Hypothalamus (tissue), 51 donors: ENCODE measurements around the gene WDR7.

Experiments
- DNase-seq, 51 donors: peaks; one replicate each; lab custom pipeline; 2025; lab: John Stamatoyannopoulos, UW

The WDR7 gene

GRCh38 chr18:57023275-57023882 lies 372.2 kb downstream of the WDR7 start:
- DNase-seq = no peak

DNA sequence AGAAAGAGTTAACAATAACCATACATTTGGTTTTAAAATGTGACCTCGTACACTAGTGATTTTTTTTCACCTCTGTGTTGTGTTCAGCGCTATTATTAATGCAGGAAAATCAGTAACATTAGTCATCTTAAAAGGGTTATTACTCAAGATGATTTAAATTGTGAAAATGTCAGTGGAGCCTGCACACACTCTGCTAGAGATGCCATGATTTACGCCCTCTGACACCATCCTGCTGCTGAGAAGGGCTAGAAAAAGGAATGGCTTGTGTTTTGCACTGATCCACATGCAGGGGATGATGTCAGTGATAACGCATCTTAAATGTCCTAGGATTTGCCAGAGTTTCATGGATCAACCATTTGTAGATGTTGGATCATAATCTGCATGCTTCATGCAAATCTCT lies 374.4 kb downstream of the WDR7 start:
- peak in 1 of 51 donors; percentile 23 for DNase-seq

DNA sequence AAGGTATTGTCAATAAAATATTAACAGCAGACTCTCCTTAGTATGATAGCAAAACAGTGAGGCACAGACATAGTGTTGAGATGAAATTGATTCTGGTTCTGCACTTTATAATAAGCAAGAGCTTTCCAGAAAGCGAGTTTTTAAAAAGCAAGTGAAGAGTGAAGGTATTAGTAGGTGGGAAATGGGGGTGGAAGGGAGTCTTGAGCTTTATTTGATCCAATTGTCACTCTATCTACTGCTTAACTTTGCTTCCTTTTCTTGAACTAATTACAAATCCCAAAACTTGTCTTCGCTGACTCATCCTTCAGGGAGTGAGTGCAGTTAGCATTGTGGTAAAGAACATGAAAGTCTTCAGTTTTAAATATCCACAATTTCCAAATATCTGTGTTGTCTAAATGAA lies 375.2 kb downstream of the WDR7 start:
- peak in 1 of 51 donors; percentile 54 for DNase-seq

DNA sequence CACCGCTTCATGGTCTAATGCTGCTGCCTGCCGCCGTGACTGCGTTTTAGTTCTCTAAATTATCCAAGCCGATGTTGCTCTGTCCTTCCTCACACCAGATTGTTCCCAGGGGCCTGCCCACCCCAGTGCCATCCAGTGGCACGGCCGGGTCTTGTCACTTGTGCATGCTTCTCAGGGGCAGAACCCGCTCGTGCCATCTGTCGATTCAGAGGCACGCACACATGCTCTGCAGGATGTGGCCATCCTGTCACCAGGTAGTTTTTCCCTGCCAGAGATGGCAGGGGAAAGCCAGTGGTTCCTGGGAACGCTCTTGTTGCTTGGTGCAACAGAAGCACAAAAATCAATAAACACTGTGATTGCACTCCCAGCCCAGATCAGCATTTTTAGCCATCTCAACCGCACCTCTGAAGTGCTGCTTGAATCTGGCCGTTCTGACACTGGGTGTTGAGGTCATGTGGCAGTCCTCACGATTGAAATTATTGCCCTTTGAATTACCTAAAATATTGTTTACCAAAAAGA lies 376.1 kb downstream of the WDR7 start:
- no peak for DNase-seq

DNA sequence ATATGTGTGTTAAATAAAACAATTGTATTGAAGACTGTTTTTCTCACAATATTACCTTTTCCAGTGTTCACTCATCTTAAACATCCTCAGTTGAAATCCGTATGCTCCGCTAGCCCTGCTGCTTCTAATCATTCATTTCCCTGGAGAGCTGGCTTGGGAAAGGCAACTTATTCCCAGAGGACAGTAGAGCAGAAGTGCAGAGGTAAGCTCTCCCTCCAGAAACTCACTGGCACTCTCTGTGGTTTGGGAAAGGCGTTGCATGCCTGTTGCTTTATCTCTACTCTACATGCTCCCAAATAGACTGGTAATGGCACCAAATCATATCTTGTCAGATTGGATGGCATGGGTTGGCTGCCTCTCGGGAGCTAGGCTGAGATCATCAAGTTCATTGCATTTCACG lies 378.6 kb downstream of the WDR7 start:
- no peak for DNase-seq

- DNase-seq = no peak
Measured at GRCh38 chr18:57030417-57030816, 379.3 kb downstream of the WDR7 start.

GRCh38 chr18:57035590-57035989 lies 384.4 kb downstream of the WDR7 start:
- DNase-seq = no peak

DNA sequence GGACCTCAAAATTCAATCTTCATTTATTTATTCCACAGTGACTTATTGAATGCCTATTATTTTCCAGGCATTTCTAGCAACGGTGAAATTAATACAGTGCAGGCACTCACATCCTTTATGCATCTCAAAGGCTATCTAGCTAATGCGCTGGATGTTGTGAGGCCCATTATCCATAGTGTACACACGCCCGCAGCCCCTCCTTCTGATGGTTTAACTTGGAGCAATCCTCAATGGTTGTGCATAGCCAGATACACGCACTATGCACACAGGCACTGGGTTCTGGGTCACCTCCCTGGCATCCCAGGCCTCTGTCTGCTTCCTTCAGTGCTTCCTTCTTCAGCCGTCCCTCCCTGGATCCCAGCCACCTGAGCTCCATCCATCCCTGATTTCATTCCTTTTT lies 387.2 kb downstream of the WDR7 start:
- no peak for DNase-seq

- DNase-seq = no peak
Measured at GRCh38 chr18:57040175-57040574, 389.0 kb downstream of the WDR7 start.

DNA sequence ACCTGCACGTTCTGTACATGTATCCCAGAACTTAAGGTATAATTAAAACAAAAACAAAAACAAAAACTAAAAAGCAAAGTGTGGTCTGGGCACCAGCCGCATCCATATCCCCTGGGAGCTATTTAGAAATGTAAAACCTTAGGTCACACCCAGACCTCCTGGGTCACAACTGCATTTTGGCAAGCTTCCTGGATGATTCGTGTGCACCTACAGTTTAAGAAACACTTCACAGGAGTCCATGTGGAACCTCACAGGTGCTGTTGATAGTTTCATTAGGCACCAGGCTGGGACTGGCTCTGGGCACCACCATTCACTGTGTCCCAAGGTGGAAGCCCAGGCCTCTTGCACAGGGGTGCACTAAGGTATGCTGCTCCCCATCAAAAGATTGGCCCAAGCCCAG lies 392.1 kb downstream of the WDR7 start:
- no peak for DNase-seq

DNA sequence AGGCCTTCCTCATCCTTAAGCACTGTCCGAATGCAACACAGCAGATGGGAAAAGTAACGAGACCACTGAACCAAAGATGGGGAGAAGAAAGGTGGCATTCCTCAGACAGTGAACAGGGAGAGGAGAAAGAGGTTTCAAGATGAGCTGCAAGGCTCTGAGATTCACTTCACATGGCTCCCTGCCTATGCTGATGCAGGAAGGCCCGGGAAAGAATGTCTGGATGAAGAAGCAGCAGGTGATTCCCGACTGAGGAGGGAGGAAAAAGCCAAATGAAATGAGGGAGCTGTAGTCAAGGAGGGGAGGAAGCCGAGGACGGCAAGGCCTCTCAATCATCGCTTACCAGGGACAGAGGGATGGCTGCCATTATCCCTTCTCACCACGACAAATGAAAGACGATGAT lies 397.2 kb downstream of the WDR7 start:
- DNase-seq = no peak

GRCh38 chr18:57048859-57049258 lies 397.7 kb downstream of the WDR7 start:
- DNase-seq = no peak

GRCh38 chr18:57050310-57050949 lies 399.3 kb downstream of the WDR7 start:
- DNase-seq = no peak

DNA sequence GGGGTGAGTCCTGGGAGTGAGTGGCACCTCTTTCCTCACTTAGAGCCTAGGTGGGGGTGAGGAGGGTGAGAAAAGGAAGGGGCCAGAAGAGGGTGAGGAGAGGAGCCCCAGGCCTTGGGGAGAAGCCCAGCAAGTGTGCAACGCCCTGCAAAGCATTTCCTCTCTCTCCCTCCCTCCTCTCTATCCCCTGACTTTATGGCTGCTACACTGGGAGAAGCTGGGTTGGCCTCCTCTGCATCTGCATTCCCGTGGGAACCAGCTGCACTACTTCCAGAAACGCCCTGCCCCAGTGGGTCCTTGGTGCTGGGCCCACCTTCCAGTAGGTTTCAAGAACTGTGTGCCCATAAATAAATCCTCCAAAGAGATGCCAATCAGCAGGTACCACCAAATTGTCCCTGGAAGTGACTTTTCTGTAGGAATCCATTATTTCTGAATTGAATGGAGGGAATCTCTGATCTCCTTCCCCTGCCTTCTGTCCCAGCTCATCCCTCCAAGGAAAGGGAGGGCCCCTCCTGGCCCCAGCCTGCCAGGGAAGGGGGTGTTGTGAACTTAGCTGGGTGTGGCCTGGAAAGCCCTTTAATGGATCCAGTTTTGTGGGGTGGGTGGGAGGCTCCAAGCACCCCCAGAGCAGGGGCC lies 400.0 kb downstream of the WDR7 start:
- no peak for DNase-seq

DNA sequence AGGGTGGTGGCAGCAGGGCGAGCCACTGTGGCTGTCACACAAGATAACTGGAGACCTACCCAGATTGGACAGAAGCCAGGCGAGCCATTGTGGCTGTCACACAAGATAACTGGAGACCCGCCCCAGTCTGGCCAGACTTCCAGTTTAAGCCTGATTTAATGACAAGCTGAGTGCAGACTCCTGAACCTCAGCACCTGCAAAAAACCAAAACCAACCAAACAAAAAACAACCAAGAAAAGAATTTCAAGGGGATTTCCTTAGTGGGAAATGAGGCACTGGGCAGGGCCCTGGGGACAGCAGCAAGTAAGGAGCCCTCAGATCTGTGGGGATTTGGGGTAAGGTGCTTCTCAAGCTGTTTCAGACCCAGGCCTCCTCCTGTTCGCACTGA lies 400.5 kb downstream of the WDR7 start:
- no peak for DNase-seq

GRCh38 chr18:57052173-57052572 lies 401.0 kb downstream of the WDR7 start:
- DNase-seq = no peak

- no peak for DNase-seq
Measured at GRCh38 chr18:57052759-57053158, 401.6 kb downstream of the WDR7 start.

GRCh38 chr18:57054891-57055290 lies 403.7 kb downstream of the WDR7 start:
- no peak for DNase-seq

DNA sequence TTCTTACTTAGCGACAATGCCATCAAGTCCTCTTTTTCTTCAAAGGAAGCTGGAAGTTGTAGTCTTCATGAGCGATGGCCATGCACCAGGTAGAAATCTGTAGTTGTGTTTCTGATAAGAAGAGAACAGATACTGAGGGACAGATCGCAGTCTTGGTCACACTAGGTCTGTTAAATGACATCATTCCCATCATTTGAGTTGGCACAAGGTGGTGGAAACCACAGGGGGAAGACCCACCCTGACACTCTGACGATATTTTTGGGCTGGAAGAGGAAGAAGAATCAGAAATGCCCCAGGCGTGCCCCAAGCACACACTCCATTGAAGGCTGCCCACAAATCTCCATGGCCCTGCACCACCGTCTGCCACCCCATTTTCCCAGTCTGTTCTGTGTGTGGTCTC lies 406.7 kb downstream of the WDR7 start:
- no peak for DNase-seq

DNA sequence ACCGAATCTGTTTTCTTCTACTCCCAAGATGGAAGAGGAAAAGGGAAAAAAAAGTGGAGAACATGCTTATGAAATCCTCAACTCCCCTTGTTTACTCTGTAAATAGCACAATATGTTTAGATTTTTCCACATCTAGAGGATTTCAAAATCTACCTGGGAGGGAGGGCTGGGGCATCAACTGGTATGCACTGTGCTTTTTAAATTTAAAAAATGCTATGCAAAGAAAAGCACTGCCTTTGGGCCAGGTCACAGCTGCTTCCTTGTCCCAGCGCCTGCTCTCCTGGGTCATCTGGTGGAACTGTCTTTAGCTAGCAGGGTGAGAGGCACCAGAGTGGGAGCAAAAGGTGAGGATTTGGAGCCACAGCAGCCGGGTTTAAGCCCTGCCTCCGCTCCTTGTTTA lies 407.6 kb downstream of the WDR7 start:
- DNase-seq = no peak

DNA sequence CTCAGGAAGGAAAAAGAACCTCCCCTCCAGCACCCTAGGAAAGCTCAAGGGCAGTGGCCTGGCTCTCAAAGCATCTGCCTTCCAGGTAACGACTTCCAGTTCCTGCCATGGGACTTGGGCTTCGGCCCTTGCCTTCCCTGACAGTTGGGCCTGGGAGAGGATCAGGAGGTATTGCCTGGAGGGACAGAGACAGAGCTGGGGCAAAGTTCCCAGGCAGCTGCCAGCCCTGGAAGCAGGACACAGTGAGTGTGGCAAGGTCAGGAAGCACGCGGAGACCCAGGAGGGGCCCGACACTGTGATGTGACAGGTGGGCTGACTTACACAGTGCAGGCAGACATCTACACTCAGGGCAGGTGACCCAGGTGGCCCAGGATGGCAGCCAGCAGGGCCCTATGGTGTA lies 408.2 kb downstream of the WDR7 start:
- DNase-seq = no peak

DNA sequence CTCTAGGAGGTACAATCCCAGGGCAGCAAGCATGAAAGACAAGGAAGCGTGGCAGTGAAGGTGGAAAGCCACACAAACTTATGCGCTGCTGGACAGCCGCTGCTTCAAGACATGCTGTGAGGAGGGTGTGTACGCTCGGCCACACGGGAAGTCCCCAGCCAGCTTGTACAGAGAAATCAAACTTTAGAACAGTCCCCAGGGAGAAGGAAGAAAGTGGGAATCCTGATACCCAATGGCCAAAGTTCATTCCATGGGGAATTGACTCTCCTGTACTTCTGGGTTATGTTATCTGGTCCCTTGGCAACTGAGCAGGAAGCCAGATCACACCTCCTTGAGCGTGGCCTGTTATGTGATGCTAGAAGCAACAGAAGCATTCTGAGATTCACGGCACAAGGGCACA lies 409.7 kb downstream of the WDR7 start:
- no peak for DNase-seq
